A673 (cell line): ENCODE results near the gene HBB.
"Not testable (repeated sequence)": the region's sequence is repeated elsewhere in the genome, so short reads cannot be mapped to it uniquely, and the experiment has no call there.

Experiments used
- EZH2 ChIP-seq: fragments of 200-600 bp; sonication (generic); IDR thresholded peaks from 2 replicates; pipeline ENCODE4 v1.6.1; 2017; ENCODE audit warnings: borderline replicate concordance, low read depth, mild to moderate bottlenecking, mixed read lengths, antibody characterized with exemption, low read length; ENCODE audit not compliant: poor library complexity, severe bottlenecking
- TF ChIP-seq, protein P1 (sequence below): fragments of 300-800, 200-600 bp; sonication (generic); conservative IDR thresholded peaks from 2 replicates; pipeline ENCODE4 v1.5.1; 2017; ENCODE audit warnings: low read depth, mild to moderate bottlenecking, antibody characterized with exemption, low read length, moderate library complexity, mixed read lengths

DNA sequence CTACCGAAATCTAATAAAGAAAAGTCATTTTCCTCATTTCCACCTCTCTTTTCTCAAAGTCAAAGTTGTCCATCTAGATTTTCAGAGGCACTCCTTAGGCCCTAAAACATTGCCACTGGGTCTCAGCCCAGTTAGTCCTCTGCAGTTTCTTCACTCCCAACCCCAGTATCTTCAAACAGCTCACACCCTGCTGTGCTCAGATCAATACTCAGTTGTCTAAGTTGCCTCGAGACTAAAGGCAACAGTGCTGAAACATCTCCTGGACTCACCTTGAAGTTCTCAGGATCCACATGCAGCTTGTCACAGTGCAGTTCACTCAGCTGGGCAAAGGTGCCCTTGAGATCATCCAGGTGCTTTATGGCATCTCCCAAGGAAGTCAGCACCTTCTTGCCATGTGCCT lies 27.2 kb upstream of the HBB start:
- TF ChIP-seq, protein P1, sequence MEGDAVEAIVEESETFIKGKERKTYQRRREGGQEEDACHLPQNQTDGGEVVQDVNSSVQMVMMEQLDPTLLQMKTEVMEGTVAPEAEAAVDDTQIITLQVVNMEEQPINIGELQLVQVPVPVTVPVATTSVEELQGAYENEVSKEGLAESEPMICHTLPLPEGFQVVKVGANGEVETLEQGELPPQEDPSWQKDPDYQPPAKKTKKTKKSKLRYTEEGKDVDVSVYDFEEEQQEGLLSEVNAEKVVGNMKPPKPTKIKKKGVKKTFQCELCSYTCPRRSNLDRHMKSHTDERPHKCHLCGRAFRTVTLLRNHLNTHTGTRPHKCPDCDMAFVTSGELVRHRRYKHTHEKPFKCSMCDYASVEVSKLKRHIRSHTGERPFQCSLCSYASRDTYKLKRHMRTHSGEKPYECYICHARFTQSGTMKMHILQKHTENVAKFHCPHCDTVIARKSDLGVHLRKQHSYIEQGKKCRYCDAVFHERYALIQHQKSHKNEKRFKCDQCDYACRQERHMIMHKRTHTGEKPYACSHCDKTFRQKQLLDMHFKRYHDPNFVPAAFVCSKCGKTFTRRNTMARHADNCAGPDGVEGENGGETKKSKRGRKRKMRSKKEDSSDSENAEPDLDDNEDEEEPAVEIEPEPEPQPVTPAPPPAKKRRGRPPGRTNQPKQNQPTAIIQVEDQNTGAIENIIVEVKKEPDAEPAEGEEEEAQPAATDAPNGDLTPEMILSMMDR = not testable (repeated sequence)
- not testable (repeated sequence) for TF ChIP-seq EZH2
